MM.1S (cell line): ENCODE data around the gene MYZAP.

Source experiments
- CTCF ChIP-seq: fragments of 300-600 bp; sonication (generic); IDR thresholded peaks from 2 replicates; pipeline ENCODE4 v1.5.1; 2016; ENCODE audit warnings: antibody characterized with exemption, low read length, mixed read lengths
- EZH2phosphoT487 ChIP-seq: fragments of 300-600 bp; sonication (generic); IDR thresholded peaks from 2 replicates; pipeline ENCODE4 v1.6.1; 2018; ENCODE audit warnings: antibody characterized with exemption, low read length

DNA sequence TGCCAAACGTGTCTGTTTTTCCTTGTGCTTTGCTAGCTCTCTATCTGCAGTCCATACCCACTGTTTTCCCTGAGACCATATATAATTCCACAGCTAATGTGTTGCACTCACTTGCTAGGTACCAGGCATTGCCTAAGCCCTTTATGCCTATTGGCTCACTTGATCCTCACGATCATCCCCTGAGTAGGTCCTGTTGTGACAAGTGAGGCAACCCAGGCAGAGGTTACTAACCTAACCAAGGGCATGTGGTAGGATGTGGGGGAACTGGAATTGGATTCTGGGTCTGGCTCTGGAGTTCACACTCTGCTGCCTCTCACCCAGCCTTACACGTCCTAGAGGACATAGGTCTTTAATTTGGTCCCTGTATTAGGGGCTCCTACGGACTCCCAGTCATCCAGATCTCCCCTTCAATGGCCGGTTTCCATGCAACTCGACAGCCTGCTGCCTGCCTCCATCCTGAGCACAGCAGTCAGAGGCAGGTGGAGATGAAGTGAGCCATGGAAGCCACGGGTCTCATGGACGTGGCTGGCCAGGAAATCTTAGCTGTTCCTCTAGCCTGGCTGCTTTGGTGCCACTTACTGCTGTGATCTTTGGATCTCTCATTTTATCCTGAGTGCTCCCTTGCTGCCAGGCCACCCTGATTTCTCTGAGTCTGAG, 38.9 kb upstream of the MYZAP start:
- TF ChIP-seq CTCF (no peak), EZH2phosphoT487 (no peak)
